ENCODE results near the gene ATP11B. TPM values are rescaled to one million over a fixed set of nuclear protein-coding genes. Genes with fewer than 3 reads are reported as not detected.

The ATP11B gene
- total and polyA plus RNA-seq, 2 of the 8 experiments (the other 6 are each of a cell fraction or from before 2014, with no cell fraction given), result 5.1 to 26.5 TPM

DNA sequence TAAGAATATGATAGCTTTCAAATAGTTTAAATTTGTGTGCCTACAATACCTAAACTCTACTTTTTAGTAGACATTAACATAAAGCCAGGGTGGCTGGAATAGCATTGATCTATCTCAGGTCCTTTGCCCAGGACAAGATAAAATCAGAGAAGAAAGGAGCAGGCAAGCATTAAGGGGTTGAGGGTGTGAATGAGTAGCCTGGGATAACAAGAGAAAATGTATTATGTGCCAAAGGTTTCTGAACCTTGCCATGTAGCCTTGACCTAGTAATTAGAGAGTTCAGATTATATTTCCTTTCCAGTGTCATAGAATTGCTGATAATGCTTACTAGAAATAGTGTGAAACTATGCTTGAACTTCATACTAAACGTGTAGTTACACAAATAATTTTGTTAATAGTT is 22.9 kb downstream of the ATP11B start (continued):
- TF ChIP-seq HDAC2 (IDR thresholded peaks at IDR 0.05; ENCODE audit: borderline replicate concordance in 1 of 2, low read depth in 2 of 2, low read length in 2 of 2), result no peak
- TF ChIP-seq BACH1 (IDR thresholded peaks at IDR 0.05; ENCODE audit: low read length), result no peak
- no peak for TF ChIP-seq ATF2 (IDR thresholded peaks at IDR 0.05; ENCODE audit: low read length)
- no peak for TF ChIP-seq EGR1 (IDR thresholded peaks at IDR 0.05; ENCODE audit: borderline replicate concordance, low read depth, low read length)
- TF ChIP-seq RFX5 (IDR thresholded peaks at IDR 0.05; ENCODE audit: borderline replicate concordance, low read depth, low read length), result no peak
- no peak for TF ChIP-seq CHD7 (IDR thresholded peaks at IDR 0.05; ENCODE audit: insufficient replicate concordance, low read length)

All from H1 (cell line).